HT1080 (cell line): ENCODE results near the gene BECN2. TPM values are rescaled to one million over a fixed set of nuclear protein-coding genes. Genes with fewer than 3 reads are reported as not detected.
"Not testable (repeated sequence)": the region's sequence is repeated elsewhere in the genome, so short reads cannot be mapped to it uniquely, and the experiment has no call there.

Experiments used
- DNase-seq: peaks from one replicate; pipeline ENCODE4 v3.0.0-alpha.2; 2015; ENCODE audit warnings: low read depth
- total RNA-seq: library from RNA; depleted of rRNA; stranded (reverse); fragments of >200 nt; shearing (Covaris generic); gene quantifications from 2 replicates; pipeline ENCODE4 v1.2.3, GENCODE V29; 2014; rRNA removed

BECN2 gene
- total RNA-seq, 1 experiment from 2014 or later: not detected

DNA sequence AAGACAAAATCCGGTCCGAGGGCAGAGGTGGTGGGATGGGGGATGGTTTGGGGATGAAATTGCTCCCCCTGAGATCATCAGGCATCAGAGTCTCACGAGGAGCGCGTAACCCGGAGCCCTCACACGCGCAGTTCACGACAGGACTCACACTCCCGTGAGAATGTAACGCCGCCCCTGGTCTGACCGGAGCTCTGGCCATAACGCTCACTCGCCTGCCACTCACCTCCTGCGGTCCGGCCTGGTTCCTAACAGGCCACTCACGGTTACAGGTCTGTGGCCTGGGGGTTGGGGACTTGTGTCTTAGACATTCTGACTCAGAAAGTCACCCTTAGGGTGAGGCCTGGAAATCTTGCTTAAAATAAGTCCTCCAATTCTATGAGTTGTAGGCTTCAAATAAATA lies 21.5 kb downstream of the BECN2 start:
- DNase-seq: no peak

DNA sequence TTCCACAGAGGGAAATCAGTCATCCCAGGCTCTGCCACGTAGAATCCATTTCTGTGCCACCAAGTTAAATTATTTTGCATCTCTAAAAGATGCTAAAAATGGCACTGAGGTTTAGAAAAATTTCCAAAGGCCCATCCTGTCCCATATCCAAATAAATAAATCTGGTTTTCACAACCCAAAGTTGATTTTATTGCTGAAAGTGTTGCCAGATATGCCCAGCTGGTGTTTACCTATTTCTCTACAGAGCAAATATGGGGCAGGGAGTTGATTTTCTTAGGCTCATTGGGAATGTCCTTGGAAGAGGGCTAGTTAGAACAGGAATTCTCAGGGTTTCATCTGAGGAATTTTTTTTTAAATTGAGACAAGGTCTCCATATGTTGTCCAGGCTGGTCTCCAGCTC lies 22.4 kb downstream of the BECN2 start:
- DNase-seq: no peak

DNA sequence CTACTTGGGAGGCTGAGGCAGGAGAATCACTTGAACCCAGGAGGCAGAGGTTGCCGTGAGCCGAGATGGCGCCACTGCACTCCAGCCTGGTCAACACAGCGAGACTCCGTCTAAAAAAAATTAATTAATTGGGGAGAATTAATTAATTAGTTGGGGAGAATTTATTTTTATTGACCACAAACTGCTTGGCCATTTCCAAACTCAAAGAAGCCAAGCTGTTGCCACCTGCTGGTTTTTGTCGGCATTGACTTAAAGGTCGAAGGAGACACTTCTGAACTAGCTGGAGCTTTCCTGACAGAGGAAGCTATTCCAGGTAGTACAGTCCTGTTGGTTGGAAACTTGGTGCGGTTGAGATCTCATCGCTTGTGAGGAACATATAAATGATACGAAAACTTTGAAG lies 28.2 kb downstream of the BECN2 start:
- peak; percentile 35 for DNase-seq

DNA sequence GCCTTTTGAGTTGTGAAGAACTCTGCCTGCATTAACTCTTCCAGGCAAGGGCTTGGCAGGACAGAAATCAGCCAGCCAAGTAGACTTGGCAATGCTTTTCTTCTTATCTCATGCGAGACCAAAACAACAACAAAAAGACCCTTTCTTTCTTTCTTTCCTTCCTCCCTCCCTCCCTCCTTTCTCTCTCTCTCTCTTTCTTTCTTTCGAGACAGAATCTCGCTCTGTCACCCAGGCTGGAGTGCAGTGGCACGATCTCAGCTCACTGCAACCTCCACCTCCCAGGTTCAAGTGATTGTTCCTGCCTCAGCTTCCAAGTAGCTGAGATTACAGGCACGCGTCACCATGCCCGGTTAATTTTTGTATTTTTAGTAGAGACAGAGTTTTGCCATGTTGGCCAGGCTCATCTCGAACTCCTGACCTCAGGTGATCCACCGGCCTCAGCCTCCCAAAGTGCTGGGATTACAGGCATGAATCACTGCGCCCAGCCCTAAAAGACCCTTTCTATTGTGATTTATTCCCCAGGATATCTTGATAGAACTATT lies 30.9 kb downstream of the BECN2 start:
- DNase-seq: not testable (repeated sequence)

DNA sequence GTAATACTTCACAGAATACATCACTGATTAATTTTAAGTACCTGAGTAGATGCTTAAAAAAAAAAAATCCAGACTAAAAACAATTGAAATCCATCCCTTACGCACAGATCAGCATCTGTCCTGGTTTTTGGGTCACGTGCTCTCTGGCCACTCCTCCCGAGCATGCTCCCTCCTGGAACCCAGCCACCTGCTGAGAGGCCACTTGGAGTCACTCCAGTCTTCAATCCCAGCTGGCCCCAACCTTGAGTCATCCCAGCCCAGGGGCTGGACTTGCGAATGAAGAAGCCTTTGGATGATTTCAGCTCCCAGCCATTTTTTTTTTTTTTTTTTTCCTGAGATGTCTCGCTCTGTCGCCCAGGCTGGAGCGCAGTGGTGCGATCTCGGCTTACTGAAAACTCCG lies 32.5 kb downstream of the BECN2 start:
- peak; percentile 92 for DNase-seq

DNA sequence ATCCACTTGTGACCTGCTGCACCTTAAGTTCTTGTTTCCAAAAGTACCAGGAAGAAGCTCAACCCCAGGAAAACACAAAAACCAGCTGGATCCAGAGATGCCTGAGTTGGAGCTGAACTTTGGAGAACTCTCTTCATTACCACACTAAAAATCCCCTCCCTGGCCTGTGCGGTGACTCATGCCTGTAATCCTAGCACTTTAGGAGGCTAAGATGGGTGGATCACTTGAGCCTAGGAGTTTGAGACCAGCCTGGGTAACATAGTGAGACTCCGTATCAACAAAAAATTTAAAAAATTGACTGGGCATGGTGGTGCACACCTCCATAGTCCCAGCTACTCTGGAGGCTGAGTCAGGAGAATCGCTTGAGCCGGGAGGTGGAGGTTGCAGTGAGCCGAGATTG lies 35.2 kb downstream of the BECN2 start:
- peak; percentile 60 for DNase-seq

DNA sequence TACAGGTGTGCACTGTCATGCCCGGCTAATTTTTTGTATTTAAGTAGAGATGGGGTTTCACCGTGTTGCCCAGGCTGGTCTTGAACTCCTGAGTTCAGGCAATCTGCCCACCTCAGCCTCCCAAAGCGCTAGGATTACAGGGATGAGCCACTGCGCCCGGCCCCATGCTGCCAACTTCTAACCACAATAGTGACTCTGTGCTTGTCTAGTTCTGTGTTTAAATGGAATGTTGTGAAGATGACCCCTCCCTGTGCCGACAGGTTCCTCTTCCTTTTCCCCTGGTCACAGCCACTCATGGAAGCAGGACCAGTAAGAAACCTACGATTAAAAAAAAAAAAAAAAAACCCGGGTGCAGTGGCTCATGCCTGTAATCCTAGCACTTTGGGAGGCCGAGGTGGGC lies 36.6 kb downstream of the BECN2 start:
- DNase-seq: peak; percentile 41

DNA sequence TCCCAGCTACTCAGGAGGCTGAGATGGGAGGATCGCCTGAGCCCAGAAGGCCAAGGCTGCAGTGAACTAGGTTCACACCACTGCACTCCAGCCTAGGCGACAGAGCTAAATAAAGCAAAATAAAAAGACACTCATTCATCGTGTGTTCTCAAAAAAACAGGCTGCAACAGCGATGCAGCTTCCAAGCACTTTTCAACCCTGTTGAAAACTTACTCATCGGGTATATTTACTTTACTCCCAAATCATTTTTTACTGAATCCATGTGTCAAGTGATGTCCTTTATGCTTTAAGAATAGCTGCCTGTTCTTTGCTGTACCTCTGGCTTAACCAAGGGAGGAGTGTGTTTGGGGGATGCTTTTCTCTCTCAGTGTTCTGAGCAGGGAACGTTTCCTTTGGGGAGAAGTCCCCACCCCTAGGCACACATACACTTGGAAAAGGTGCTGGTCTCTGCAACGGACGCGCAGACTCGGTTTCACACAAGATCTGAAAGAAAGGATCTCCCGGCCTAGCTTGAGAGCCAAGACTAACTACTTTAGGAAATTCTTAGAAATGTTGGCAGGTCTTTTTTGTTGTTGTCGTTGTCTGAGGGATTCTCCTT lies 39.9 kb downstream of the BECN2 start:
- DNase-seq: no peak

DNA sequence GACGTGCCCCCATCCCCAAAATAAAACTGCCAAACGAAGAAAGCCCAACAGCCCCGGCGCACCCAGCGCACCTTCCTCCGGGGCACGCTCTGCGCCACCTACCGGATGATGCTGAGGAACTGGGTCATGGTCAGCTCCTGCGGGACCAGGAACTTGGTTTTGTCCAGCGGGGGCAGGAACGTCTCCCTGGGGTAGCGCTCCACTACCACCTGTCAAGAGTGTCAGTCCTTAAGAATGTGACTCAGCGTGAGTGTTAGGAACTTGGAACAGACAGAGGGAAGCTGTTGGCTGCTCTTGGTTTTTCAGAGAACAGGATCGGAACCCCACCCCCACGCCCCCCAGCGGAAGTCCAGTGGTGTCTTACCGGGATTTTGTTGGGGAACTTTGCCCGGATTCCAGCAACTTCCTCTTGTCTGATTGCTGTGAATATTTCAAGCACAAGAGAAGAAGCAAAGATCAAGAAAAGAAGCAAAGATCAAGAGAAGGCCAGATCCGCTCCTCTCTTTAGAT lies 40.9 kb downstream of the BECN2 start:
- DNase-seq: peak; percentile 86

DNA sequence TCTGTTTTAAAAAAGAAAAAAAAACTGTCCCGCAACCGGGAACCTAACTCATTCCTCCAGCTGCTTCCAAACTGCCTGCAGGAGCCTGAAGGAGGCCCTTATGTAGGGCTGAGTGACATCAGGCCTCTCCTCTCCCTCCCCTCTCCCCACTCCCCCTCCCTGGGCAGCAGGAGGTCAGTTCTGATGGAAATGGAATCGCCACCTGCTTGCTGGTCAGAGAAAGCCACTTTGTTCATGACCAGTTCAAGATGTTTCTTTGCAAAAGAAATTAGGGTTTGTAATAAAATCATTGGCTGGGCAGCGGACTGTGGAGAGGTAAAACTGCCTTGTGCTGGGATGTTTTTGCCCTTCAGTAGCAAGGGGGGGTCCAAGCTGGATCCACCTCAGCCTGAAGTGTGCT lies 41.5 kb downstream of the BECN2 start, which contains the start of gene MAP1LC3C:
Gene MAP1LC3C (minus strand): TSS at position 73 of the 400 bp plus-strand sequence. CDS start 90 bp downstream, outside the sequence.
- DNase-seq: no peak

DNA sequence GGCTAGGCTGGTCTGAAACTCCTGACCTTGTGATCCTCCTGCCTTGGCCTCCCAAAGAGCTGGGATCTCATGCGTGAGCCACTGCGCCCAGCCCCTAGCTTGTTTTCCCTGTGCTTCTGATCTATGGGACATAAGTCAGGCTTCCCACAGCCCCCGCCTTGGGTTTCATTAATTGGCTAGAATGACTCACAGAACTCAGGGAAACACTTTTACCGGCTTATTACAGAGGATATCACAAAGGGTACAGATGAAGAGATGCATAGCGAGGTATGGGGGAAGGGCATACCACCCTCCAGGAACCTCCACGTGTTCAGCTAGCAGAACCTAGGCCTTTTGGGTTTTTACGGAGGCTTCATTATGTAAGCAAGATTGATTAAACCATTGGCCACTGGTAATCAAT lies 42.9 kb downstream of the BECN2 start:
- DNase-seq: no peak

DNA sequence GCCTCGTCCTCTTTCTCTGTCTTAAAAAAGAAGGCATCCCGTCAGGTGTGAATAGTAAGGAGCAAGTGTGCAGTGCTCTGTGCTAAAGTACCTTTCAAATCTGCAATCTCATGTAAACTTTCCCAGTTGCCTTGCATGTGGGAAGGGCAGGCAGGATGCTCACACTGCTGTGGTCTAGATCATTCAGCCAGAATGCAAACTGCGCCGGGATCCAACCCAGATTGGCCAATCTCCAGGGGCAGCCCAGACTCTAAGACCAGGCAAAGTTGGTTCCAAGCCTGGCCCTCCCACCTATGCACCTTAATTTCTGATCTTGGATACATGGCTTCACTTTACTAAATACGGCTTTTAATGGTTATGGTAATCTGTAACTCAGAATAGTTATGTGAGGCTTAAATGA lies 44.5 kb downstream of the BECN2 start:
- no peak for DNase-seq

DNA sequence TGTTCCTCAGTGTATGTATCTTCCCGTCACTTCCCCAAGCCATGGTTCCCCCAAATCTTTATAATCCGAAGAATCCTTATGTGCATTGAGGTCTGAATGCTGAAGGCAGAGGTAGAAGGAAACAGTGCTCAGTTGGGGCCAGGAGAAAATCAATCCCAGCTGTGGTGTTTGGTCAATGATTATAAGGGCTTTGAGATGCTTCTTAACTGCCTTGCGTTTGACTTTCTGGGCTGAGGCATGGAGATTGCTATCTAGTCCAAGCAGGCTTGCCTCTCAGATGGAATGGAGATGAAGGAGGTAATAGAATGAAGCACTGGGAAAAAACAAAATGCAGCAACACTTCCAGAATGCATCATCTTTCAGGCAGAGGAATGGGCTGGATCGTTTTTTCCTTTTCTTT lies 44.9 kb downstream of the BECN2 start:
- no peak for DNase-seq

DNA sequence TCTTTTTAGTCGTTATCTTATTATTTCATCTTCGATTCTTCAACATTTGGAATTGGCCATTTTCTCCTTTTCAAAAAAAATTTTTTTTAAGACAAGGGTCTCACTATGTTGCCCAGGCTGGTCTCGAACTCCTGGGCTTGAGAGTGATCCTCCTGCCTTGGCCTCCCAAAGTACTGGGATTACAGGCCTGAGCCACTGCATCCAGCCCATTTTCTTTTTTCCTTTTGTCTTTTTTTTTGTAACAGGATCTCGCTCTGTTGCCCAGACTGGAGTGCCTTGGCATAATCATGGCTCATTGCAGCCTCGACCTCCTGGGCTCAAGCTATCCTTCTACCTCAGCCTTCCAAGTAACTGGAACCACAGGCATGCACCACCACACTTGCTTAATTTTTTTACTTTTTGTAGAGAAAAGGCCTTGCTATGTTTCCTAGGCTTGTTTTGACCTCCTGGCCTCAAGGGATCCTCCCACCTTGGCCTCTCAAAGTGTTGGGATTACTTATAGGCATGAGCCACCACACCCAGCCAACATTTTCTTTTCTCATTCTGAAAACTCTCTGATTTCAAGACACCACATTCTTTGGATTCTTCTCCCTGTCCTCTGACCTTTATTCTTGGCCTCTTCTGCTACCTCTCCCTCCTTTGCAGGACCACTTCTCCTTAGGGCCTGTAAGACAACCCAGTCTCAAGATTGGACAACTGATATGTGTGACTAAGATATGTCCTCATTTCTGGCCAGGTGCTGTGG lies 47.4 kb downstream of the BECN2 start:
- peak; percentile 31 for DNase-seq

DNA sequence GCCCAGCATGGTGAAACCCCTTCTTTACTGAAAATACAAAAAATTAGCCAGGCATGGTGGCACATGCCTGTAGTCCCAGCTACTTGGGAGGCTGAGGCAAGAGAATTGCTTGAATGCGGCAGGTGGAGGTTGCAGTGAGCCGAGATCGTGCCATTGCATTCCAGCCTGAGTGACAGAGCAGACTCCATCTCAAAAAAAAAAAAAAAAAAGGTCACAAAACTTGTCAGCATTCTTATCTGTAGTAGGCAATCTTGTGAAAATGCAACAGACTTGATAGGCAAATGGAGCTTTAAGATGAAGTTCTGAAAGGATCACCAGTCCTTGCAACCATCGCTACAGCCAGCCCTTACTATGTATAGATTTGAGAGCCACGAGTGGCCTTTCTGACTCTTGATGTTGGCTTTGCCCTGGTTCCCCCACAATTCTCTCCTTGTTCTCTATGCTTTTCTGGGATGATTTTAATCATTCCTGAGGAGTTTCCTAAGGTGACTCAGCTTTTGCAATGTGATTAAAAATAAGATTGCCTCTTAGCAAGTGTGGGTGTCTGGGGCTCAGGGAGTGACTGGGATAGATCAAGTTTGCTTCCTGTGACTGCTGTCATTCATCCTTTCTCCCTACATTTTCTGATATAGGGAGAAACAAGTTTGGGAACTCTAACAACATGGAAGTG lies 48.4 kb downstream of the BECN2 start:
- DNase-seq: peak; percentile 74

DNA sequence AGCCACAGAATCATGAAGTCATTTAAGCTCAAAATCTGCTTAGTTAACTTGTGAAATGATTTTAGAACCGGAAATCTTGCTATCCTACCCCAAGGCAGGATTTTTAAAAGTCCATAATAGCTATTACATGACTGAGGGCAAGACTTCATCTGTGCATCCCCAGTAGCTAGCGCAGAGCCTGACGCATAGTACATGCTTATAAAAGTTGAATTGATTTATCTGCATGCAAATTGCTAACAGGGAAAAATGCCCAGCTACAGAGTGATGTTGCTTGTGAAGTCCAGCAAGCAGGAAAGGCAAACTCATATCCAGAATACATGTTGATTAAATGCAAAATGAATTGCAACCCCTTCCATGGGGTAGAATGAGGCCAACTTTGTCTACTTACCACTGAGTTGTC lies 49.4 kb downstream of the BECN2 start:
- DNase-seq: no peak

Other genes with a start within 250 kb of the BECN2 start
- gene EXO1, start 109.6 kb upstream of the BECN2 start, total RNA-seq: 48.0 and 50.1 TPM in 2 replicates
- gene MAP1LC3C, start 41.3 kb downstream of the BECN2 start, total RNA-seq: 0.10 TPM in 1 of 2 replicates, not detected in the other